HG03095 (cell line): ENCODE measurements around the gene ATL2.
"Not testable (repeated sequence)": the region's sequence is repeated elsewhere in the genome, so short reads cannot be mapped to it uniquely, and the experiment has no call there.

ENCODE experiments used
- ATAC-seq: cut with Tn5 transposase; IDR thresholded peaks from one replicate; pipeline ENCODE4 v1.9.1; 2021; ENCODE audit warnings: moderate library complexity; ENCODE audit not compliant: unreplicated experiment

Gene ATL2

DNA sequence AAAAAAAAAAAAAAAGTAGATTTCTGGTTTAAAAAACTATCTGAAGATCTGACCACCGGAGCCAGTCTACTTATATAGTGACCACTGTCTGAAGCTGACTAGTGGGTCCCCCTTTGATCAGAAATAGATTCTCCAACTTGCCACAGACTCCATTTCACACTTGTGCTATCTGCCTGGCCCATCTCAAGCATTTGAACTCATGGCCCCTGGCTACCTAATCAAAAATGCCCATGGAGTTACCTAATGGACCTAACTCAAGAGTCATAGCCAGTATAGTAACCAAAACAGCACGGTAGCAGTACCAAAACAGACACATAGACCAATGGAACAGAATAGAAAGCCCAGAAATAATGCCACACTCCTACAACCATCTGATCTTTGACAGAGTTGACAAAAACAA is 17.0 kb upstream of the ATL2 start:
- ATAC-seq = no peak

DNA sequence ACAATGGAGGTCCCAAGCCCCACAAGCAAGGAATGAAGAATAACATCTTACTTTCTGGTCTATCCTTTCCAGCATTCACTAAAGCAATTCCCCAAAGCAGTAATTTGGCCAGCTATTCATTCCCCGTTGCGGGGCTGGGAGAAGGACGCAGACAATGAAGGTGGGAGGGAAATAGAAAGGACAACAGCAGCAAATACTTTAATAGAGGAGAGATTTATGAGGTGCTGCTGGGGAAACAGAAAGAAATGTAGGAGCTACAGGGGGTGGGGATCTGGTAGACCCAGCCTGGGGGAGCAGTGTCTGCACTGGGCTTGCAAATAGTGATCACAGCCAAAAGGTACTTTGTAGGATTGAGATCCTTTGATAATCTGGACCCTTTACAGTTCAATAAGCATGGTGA is 13.9 kb upstream of the ATL2 start:
- ATAC-seq = no peak

DNA sequence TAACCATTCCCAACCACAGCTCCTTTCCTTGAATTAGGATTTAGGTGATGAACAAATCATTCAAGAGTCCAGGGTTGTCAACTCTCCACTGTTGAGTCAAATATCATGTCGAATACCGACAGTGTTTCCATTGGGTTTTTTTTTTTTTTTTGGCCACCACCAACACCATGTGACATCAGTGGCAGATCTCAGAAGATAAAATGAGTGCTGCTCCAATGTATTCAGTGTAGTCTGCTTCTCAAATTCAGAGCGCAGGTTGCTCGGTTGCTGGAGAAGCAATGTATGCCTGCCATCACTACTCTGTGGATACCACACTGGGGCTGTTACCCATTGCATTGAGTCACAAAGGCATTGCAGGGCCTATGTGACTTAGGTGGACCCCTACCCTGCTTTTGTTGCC is 10.8 kb upstream of the ATL2 start:
- no peak for ATAC-seq

DNA sequence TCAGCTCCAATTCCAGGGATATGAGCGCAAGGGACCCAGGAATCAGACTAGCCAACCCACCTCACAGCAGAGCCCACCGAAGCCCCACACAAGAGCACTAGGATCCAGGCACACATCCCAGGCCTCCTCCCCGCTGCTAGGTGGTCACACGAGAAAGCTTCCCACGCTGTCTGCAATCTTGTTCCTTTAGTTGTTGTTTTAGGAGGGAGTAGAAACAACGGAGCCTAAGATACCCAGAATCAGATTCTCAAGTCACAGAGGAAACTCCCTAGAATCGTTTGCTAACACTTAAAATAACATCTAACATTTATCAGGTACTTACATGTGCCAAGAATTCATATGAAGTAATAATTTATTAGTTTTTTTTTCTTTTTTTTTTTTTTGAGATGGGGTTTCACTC is 9.7 kb upstream of the ATL2 start:
- no peak for ATAC-seq

DNA sequence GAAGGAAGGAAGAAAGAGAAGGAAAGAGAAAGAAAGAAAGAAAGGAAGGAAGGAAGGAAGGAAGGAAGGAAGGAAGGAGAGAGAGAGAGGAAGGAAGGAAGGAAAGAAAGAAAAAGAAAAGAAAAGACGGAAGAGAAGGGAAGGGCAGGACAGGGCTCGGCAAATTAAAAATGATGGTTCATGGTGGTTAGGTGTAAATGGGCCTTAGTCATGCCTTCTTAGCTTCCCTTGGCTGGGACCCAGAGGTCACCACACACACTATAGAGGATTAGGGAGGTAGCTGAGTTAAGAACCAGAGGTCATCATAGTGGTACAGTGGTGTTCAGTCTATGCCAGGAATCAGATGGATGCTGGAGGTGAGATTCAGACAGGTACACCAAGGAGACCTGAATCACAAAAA is 9.3 kb upstream of the ATL2 start:
- no peak for ATAC-seq

DNA sequence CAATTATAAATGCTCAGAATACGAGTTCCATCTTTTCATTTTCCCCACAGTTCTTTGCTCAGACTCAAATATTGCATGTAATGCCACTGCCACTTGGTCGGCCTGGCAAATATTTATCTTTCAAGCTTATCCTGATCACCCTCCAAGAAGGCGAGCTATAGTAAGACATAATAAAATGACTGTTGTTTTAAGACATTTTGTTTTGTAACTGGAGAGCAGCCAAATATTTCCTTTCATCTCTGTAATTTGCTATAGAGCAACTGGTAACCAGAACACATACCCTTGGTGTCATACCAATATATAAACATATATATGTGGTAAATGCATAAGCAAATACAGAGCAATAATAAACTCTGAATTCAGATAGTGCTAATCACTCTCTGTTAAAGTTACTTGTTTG is 7.3 kb upstream of the ATL2 start:
- ATAC-seq = no peak

DNA sequence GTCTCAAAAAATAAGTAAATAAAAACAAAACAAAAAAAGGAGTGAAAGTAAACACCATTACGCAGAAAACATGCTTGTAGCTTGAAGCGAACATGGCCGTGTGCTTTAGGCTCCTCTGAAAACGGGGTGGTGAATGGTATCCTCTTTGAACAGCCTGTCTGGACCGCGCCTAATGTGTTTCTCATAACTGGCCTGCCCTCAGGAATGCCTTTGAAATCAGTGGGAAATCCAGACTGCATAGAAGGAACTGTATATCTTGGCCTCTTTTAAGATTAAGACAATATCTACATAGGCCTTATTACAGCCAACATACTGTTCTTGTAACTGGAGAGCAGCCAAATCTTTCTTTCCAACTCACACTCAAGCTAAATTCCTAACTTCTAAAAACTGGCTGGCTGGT is 6.7 kb upstream of the ATL2 start:
- ATAC-seq = not testable (repeated sequence)

DNA sequence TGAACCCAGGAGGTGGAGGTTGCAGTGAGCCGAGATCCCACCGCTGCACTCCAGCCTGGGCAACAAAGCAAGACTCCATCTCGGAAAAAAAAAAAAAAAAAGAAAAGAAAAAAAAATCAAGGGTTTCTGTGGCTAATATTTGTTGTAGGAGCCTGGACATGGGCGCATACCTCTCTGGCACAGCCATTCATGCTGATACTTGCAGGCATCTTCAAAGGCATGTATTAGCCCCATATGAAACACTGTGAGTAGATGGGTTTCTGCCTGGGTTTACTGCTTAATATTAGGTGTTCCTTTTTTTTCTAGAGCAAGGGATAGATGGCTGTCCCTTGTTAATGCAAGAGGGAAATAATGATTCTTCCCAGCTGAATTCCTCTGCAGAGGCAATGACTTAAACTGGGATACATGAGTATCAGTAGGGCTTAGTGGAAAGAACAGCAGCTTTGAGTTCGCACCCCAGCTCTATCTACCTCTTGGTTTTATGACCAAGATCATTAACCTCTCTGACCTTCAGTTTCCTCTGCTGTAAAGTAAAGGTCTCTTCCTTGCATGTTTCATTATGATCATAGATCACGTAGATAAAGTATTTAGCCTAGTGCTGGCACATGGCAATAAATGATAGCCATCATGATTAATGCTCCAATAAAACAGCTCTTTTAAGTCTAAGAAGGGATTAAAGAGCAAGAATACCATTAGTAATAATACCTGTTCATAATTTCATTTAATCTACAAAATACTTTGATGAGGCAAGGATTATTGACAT is 4.5 kb upstream of the ATL2 start:
- ATAC-seq = no peak

DNA sequence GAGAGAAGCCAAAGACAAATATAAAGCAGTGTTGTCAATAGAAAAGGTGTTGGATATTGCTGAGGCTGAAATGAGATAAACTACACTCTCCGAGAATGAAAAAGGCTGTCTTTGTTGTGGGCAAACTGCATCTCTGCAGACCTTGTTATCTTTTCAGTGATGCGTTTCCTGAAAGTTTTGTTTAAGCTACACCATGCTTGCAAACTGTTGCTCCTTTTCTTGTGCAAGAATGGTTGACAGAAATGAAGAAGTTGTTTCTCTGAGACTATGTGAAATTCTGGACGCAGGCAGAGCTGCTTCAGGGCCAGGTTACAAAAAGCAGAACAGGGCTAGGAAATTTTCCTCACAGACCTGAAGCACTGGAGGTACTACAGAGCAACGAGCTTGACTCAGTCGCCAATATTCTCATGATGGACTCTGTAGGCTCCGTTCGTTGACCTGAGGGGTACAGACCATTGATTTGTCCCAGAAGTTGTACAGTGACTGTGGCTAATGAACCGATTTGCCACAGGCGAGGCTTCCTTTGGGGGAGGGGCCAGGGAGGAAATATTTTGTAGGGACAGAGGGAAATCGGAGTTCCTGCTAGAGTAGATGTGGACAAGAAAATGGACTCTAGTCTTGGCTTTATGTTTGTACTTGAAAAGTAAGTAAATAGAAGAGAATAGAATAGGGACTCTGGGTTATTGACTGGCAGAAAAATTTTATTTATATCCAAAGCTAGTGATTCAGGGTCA is 3.5 kb upstream of the ATL2 start:
- ATAC-seq = no peak

DNA sequence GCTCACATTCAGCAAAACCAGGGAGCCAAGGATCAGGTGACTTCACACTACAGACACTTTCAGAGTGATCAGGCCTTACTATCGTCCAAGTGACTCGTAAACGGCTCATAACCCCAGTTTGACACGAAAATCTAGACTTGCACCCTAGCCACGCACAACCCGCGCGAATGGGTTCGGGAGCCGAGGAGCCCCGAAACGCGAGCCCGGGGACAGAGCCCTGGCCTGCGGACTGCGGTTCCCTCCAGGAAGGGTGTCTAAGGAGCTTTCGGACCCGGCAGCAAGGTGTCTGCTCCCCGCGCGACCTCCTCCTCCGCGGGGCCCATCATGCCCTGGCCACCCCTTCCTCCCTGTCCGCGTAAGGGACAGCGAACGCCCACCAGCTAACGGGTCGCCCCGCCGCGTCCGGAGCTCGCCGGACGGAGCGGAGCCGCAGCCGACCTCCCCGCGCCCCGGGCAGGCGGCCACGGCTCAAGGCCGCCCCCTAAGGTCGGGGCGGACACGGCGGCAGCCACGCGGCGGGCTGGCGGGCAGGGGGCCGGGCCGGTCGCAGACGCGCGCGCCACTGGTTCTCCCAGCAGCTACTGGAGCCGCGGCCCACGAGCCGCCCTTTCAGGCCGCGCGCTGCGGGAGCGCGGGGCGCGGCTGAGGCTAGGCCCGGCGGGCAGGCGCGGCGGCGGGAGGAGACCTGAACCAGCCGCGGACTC is 575 bp downstream of the ATL2 start:
- ATAC-seq = peak; percentile 72

DNA sequence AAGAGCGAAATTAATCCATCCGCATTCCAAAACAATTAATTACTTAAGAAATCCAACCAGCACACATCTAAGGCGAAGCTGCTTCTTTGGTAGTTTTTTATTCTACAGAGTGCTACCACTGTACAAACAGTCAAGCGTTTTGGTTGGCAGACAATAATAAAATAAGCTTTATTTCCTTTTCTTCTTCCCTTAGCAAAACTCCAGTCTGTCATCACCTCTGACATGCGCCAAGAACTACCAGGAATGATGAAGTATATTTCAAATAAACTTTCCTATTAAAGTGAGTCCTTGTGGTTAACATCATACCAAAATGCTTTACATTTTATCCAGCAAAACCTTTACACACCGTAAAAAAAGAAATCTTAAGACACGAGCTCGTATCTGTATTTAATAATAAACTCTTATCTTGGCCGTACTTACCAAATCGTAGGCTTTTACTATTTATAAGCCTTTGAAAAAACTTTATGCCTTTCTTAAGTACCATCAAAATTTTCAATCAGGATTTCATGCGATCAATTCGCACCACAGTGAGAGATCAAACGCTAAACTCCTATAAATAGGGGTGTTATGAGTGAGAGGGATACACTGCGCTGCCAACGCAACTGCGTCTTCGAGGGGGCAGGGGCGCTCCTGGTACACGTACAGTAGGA is 1.3 kb downstream of the ATL2 start:
- no peak for ATAC-seq

DNA sequence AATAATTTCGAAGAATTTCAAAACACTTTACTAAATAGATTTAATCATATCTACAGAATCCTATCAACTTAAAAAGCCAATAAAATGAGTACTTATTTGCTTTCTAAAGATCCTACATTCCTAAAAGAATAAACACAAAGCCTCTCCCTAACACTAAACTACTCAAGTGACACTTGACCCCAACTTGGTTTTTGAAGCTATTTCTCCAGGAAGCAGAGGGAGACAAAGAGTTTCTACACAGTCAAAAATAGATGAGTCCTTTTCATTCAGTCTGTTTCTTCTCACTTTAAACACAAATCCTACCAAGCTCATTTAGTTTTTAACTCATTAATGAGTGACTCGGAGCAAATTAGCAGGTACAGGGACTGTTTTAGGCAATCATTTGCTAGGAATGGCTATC is 2.1 kb downstream of the ATL2 start:
- no peak for ATAC-seq

DNA sequence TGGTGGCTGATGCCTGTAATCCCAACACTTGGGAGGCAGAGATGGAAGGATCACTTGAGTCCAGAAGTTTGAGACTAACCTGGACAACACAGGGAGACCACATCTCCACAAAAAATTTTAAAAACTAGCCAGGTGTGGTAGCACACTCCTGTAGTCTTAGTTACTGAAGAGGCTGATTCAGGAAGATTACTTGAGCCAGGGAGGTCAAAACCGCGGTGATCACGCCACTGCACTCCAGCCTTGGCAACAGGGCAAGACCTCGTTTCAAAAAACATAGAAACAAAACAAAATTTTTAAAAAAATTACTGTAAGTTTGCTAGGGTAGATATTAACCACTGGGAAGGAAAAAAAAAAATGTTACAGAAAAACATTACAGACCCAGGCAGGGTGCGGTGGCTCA is 5.8 kb downstream of the ATL2 start:
- ATAC-seq = no peak

DNA sequence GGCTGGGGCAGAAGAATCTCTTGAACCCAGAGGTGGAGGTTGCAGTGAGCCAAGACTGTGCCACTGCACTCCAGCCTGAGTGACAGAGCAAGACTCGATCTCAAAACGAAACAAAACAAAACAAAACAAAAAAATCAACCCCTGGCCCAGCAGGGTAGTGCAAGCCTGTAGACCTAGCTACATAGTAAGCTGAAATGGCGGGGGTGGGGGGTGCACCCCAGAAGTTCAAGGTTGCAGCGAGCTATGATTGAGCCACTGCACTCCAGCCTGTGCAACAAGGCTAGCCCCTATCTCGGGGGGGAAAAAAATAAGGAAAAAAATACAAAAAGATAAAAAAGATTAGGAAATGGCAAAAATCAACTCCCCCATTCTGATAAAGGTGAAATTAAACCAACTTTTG is 6.4 kb downstream of the ATL2 start:
- no peak for ATAC-seq

DNA sequence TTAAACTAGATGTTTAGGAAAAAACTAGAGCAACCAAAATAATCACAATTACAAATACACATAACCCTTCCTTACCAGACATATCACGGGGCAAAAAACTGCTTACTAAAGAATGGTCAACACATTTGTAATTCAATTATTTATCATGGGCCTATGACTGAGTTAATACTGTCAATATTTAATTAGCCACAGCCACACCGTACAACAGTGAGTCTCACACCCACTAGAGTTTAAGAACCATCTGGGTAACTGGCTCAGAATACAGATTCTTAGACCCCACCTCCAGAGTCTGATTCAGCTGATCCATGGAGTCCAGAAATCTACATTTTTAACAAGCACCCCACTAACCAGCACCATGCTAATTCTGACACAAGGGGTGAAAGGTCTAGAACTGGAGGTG is 14.8 kb downstream of the ATL2 start:
- no peak for ATAC-seq

DNA sequence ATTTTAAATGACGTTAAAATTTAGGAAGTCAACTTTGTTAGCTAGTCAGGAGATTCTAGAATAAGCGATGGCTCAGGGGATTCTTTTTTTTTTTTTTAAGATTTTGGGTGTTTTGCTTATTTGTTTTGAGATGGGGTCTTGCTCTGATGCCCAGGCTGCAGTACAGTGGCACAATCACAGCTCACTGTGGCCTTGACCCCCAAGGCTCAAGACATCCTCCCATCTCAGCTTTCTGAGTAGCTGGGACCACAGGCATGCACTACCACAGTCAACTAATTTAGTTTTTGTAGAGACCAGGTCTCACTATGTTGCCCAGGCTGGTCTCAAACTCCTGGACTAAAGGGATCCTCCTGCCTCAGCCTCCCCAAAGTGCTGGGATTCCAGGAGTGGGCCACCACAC is 16.9 kb downstream of the ATL2 start:
- ATAC-seq = no peak

DNA sequence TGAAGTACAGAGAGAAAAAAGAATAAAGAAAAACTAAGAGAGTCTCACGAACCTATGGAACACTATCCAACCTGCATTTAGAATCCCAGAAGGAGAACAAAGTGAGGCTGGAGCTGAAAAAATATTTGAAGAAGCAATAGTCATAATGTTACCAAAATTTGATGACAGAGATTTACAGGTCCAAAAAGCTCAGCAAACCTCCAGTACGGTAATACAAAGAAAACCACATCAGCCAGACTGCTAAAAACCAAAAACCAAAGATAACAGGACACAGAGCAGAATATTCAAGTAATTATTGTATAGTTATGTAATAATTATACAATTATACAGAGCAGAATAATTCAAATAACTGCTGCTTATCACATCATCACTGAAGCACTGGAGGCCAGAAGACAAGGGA is 23.7 kb downstream of the ATL2 start:
- no peak for ATAC-seq

DNA sequence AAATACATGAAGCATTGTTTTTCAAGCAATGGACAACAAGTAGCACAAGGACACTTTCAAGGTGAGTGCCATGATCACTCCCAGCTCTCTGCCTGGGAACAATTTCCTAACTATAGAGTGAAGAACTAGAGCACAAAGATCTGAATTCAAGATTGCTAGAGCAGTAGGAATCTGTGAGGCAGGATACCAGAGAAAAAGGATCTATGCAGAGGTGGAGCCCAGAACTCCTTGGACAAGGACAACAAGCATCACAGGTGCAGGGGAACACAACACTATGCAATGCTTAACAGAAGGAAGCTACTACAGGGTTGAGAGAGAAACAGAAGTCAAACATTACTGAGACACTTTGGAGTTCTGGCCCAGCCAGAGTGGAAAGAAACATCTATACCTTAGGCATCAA is 24.7 kb downstream of the ATL2 start:
- ATAC-seq = no peak

DNA sequence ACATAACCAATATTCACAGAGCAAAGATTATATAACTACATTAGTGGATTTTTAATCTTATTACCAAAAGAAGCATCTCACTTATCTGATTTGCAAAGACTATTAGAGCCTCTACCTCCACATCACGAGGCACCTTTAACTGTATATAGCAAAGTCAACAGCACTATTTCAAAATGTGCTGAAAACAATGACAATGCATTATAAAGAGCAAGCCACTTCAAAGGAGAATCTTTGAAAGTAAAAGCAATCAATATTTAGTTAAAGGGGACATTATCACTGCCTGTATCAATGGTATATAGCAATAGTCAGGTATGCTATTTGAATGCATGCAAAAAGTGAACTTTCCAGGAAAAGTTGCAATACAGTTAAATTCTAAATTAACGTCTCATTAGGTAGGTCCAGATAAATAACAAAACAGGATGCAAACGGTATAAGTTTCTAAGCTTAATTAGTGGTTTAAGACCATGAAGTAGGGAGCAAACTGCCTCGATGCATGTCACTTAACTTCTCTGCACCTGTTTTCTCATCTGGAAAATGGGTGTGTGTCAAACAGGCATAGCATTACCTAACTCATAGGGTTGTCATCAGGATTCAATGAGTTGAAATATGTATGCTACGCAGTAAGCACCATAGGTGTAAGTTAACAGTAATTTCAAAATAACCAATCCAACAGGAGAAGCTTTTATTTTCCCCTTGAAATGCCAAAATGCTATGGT is 31.6 kb downstream of the ATL2 start:
- no peak for ATAC-seq

DNA sequence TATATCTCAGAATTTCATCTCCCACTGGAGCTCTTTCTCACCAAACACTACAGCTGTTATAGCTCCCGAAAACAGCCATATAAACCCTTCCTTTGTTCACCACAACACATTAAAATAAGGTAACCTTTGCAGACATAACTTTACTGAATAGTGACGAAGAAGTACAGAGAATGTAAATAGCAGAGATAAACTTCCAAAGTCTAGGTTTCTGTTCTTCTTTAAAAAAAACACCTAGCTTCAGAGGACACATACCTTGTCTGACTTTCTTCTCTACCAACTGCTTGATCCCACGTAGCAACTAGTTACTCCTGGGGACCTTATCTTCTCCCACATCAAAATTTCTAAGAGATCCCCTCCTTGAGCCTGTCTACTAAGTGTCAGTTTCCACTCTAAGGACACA is 32.3 kb downstream of the ATL2 start:
- ATAC-seq = no peak

DNA sequence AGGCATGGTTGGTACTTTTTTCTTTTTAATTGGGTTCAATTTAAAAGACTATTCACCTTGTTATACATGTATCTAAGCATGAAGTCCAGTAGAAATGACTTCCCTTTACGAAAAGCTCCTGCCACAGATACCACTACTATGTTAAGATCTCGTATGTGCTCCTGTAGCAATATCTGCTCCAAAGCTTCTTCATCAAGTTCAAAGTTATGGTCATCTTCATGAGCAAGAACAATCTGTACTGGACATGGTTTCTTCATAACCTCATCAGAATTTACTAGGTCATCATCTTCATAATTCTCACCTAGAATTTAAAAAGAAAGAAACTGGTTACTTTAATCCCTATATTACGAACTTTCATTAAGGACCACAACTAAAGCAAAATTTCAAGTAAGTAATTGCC is 33.9 kb downstream of the ATL2 start:
- ATAC-seq = no peak
